DND-41 (cell line): Measurements from ENCODE around the gene LRP4.

Source experiments
- ATAC-seq: fragments of 200-7000 bp; cut with Tn5 transposase; 3 replicates; pipeline ENCODE4 v1.9.1; 2021; ENCODE audit warnings: low read depth; ENCODE audit not compliant: insufficient read depth
- DNase-seq: peaks from one replicate; pipeline ENCODE4 v3.0.0-alpha.2; 2020
- H2AFZ ChIP-seq: 2 replicates; pipeline ENCODE4 v1.6.0; 2012; ENCODE audit warnings: low read depth, low read length
- H3K27ac ChIP-seq: 2 replicates; pipeline ENCODE4 v1.5.1; 2012; ENCODE audit warnings: low read length, inconsistent platforms
- H3K27me3 ChIP-seq: fragments of 200-600 bp; sonication (generic); 2 replicates; pipeline ENCODE4 v1.6.0; 2012; ENCODE audit warnings: low read length, mild to moderate bottlenecking, inconsistent platforms; ENCODE audit not compliant: insufficient read depth, poor library complexity
- H3K36me3 ChIP-seq: 2 replicates; pipeline ENCODE4 v1.5.1; 2012; ENCODE audit warnings: low read length, inconsistent platforms; ENCODE audit not compliant: insufficient read depth
- H3K4me1 ChIP-seq: 2 replicates; pipeline ENCODE4 v1.5.1; 2012; ENCODE audit warnings: mild to moderate bottlenecking, low read length; ENCODE audit not compliant: insufficient read depth
- H3K4me2 ChIP-seq: 2 replicates; pipeline ENCODE4 v1.6.0; 2012; ENCODE audit warnings: mild to moderate bottlenecking, moderate library complexity, low read length, inconsistent platforms; ENCODE audit not compliant: insufficient read depth
- H3K4me3 ChIP-seq, 2 experiments: fragments of 200-600 bp in 1 of 2; shearing (Covaris generic) in 1 of 2; 2 replicates each; pipeline ENCODE4 v1.5.1; 2012 to 2016; ENCODE audit warnings: inconsistent platforms in 2 of 2, low read length in 2 of 2, mild to moderate bottlenecking in 2 of 2, low read depth in 1 of 2, moderate library complexity in 1 of 2
- H3K79me2 ChIP-seq: 2 replicates; pipeline ENCODE4 v1.6.0; 2012; ENCODE audit warnings: low read length, inconsistent platforms; ENCODE audit not compliant: insufficient read depth
- H3K9ac ChIP-seq: 2 replicates; pipeline ENCODE4 v1.6.0; 2012; ENCODE audit warnings: low read depth, mild to moderate bottlenecking, inconsistent platforms, low read length, moderate library complexity
- H3K9me3 ChIP-seq: 2 replicates; pipeline ENCODE4 v1.5.1; 2012; ENCODE audit warnings: low read length, moderate library complexity, mild to moderate bottlenecking, inconsistent platforms; ENCODE audit not compliant: insufficient read depth, severe bottlenecking
- H4K20me1 ChIP-seq: 2 replicates; pipeline ENCODE4 v1.6.0; 2012; ENCODE audit warnings: low read length; ENCODE audit not compliant: insufficient read depth
- CTCF ChIP-seq: IDR thresholded peaks from 2 replicates; pipeline ENCODE4 v1.5.1; 2012; ENCODE audit warnings: borderline replicate concordance, low read length, moderate library complexity, mild to moderate bottlenecking; ENCODE audit not compliant: poor library complexity, severe bottlenecking; ENCODE audit errors: extremely low read depth
- EZH2 ChIP-seq: IDR thresholded peaks from 3 replicates; pipeline ENCODE4 v1.6.1; 2012; ENCODE audit warnings: borderline replicate concordance, low read depth, mild to moderate bottlenecking, moderate library complexity, low read length, inconsistent platforms; ENCODE audit not compliant: severe bottlenecking

LRP4 gene

GRCh38 chr11:46920755-46921154, 2.4 kb upstream of the LRP4 start:
- no peak overlapping the region for H3K4me2 ChIP-seq

DNA sequence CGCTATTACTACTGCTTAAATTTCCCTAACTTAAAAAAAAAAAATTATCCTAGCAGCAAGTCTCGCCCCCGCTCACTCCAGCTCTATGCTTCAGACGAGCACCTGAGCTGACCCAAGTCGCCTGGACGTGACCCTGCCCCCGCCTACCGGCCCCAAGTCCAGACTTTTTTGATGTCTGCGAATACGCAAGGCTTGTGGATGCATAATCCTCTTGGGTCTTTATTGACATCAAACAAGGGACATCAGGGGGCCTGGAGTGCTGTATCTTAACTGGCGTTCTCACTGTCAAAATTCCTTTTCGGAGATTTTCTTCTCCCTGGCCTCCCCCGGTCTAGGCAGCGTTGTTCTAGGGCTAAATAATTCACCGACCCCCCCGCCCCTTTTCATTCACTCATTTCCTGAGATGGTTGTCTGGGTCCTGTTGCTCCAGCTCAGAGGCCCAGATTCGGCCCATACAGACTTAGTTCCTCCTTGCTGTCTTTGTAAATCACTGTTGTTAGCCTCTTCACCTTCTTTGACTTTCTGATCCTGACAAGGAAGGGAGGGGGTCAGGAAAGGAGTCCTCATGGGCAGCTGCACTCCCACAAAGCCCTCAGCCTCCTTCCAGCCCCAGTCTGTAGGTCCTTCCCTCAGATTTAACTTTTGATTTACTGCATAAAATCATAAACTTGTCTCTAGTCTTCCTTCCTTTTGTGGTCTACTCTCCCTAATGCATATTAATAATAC, 601 bp upstream of the LRP4 start:
- DNase-seq (no peak), ATAC-seq (no peak)
- H3K4me1 ChIP-seq = peaks cover 26% of the 10 kb centered on the region
- peaks cover 10% of the 10 kb centered on the region; the same call in 1 of the 2 replicates for H4K20me1 ChIP-seq
- H3K27ac ChIP-seq = no peak overlapping the region
- TF ChIP-seq EZH2 (peak; percentile 75), CTCF (no peak)
- H2AFZ ChIP-seq = 0 out of 2 replicates have a peak overlapping the region, but pooled peaks have one; percentile 48
- no peaks in the 10 kb centered on the region for H3K79me2 ChIP-seq
- H3K9ac ChIP-seq = peak overlapping the region; percentile 34; the same call in 1 of the 2 replicates
- no peaks in the 10 kb centered on the region for H3K36me3 ChIP-seq
- H3K4me3 ChIP-seq = peak overlapping the region in 1 of 2 experiments; percentile 57; a peak in 2 of 4 replicates
- peak overlapping the region; percentile 89 for H3K4me2 ChIP-seq
- H3K9me3 ChIP-seq = no peaks in the 10 kb centered on the region
- peaks cover 56% of the 10 kb centered on the region for H3K27me3 ChIP-seq

More at GRCh38 chr11:46920755-46921154, 2.4 kb upstream of the LRP4 start:
- DNase-seq (no peak), ATAC-seq (no peak)
- no peak for TF ChIP-seq CTCF
- no peak for TF ChIP-seq EZH2
- no peak overlapping the region for H3K9ac ChIP-seq
- H3K27me3 ChIP-seq = peaks cover 38% of the 10 kb centered on the region
- H2AFZ ChIP-seq = no peak overlapping the region
- H3K79me2 ChIP-seq = no peaks in the 10 kb centered on the region
- no peak overlapping the region for H3K27ac ChIP-seq
- H3K4me3 ChIP-seq = no peak overlapping the region
- H3K36me3 ChIP-seq = no peaks in the 10 kb centered on the region
- H3K4me1 ChIP-seq = peaks cover 26% of the 10 kb centered on the region
- H4K20me1 ChIP-seq = peaks cover 10% of the 10 kb centered on the region; the same call in 1 of the 2 replicates
- H3K9me3 ChIP-seq = no peaks in the 10 kb centered on the region

DNA sequence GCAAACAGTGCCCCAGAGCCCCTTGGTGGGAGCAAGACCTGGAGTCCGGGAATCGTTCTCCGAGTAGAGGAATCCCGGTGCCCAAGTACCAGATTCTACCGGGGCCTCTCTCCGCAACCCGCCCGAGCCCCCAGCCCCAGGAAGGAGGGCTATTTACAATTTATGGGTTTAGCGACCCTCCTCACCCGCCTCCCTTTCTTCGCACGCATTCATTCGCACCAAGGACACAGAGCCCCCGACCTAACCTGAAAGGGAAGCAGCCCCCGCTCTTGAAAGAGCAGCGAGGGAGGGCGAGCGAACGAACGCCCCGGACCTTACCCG, 628 bp downstream of the LRP4 start:
- H3K9ac ChIP-seq = peak overlapping the region; percentile 51
- ATAC-seq = no peak

More for the DNA sequence above, 628 bp downstream of the LRP4 start:
- Histone ChIP-seq H3K4me3 (peak overlapping the region; percentile 9 to 57; a peak in 3 of 4 replicates), H3K27ac (no peak overlapping the region), H3K4me2 (peak overlapping the region; percentile 89), H3K27me3 (peaks cover 61% of the 10 kb centered on the region), H3K4me1 (peaks cover 30% of the 10 kb centered on the region), H3K36me3 (no peaks in the 10 kb centered on the region), H2AFZ (peak overlapping the region; percentile 61; the same call in 1 of the 2 replicates), H3K79me2 (no peaks in the 10 kb centered on the region), H3K9me3 (no peaks in the 10 kb centered on the region), H4K20me1 (peaks cover 10% of the 10 kb centered on the region; the same call in 1 of the 2 replicates)
- TF ChIP-seq EZH2 = peak; percentile 99
- no peak for TF ChIP-seq CTCF
- no peak for DNase-seq
